SU-DHL-6 (cell line): ENCODE measurements around the gene BRD1.

Source experiments
- H2AFZ ChIP-seq: fragments of 200-600 bp; sonication (generic); 2 replicates; pipeline ENCODE4 v1.6.1; 2014; ENCODE audit warnings: low read depth, mild to moderate bottlenecking, moderate library complexity, mixed read lengths, antibody characterized with exemption, low read length; ENCODE audit not compliant: severe bottlenecking
- H3F3A ChIP-seq: fragments of 200-600 bp; shearing (Covaris generic); 2 replicates; pipeline ENCODE4 v1.6.0; 2016; ENCODE audit warnings: antibody characterized with exemption, mild to moderate bottlenecking; ENCODE audit not compliant: insufficient read depth
- H3K27ac ChIP-seq: fragments of 200-600 bp; sonication (generic); 2 replicates; pipeline ENCODE4 v1.5.1; 2016; ENCODE audit warnings: low read depth, mild to moderate bottlenecking, low read length, moderate library complexity, mixed read lengths
- H3K27me3 ChIP-seq: fragments of 200-600 bp; sonication (generic), shearing (Covaris generic); 2 replicates; pipeline ENCODE4 v1.6.0; 2014; ENCODE audit warnings: mild to moderate bottlenecking, low read length
- H3K36me3 ChIP-seq: fragments of 200-600 bp; sonication (generic); 2 replicates; pipeline ENCODE4 v1.6.1; 2014; ENCODE audit warnings: mild to moderate bottlenecking, low read length, mixed read lengths
- H3K4me2 ChIP-seq: fragments of 300-600, 200-600 bp; shearing (Covaris generic), sonication (generic); 2 replicates; pipeline ENCODE4 v1.6.0; 2014; ENCODE audit warnings: low read length, low read depth, mild to moderate bottlenecking; ENCODE audit not compliant: poor library complexity, severe bottlenecking
- H3K4me3 ChIP-seq: fragments of 200-600 bp; sonication (generic); 2 replicates; pipeline ENCODE4 v1.5.1; 2014; ENCODE audit warnings: antibody characterized with exemption, low read length, mild to moderate bottlenecking, mixed read lengths; ENCODE audit not compliant: insufficient read depth, poor library complexity, severe bottlenecking
- H3K79me2 ChIP-seq: fragments of 200-600 bp; sonication (generic); 2 replicates; pipeline ENCODE4 v1.6.1; 2014; ENCODE audit warnings: mild to moderate bottlenecking, low read length, moderate library complexity; ENCODE audit not compliant: insufficient read depth
- H3K9ac ChIP-seq: fragments of 200-600 bp; sonication (generic); 2 replicates; pipeline ENCODE4 v1.7.0; 2014; ENCODE audit warnings: mild to moderate bottlenecking, low read length
- H3K9me2 ChIP-seq: fragments of 200-600 bp; sonication (generic); replicated peaks from 2 replicates; pipeline ENCODE4 v1.6.1; 2014; ENCODE audit warnings: low read length; ENCODE audit not compliant: insufficient read depth
- H3K9me3 ChIP-seq: fragments of 200-600 bp; sonication (generic); 2 replicates; pipeline ENCODE4 v1.6.1; 2014; ENCODE audit warnings: low read length, mixed read lengths; ENCODE audit not compliant: insufficient read depth
- H4K20me1 ChIP-seq: fragments of 200-600 bp; sonication (generic); 2 replicates; pipeline ENCODE4 v1.6.1; 2014; ENCODE audit warnings: low read depth, mild to moderate bottlenecking, antibody characterized with exemption, low read length, moderate library complexity, mixed read lengths
- CTCF ChIP-seq: fragments of 200-600 bp; sonication (generic); IDR thresholded peaks from one replicate; pipeline ENCODE4 v1.5.1; 2017; ENCODE audit warnings: antibody characterized with exemption, mild to moderate bottlenecking, low read length, moderate library complexity; ENCODE audit not compliant: insufficient read depth, poor library complexity, severe bottlenecking
- EZH2phosphoT487 ChIP-seq: fragments of 200-600 bp; sonication (generic), shearing (Covaris generic); conservative IDR thresholded peaks from 2 replicates; pipeline ENCODE4 v1.6.1; 2018; ENCODE audit warnings: mild to moderate bottlenecking, antibody characterized with exemption, low read length, moderate library complexity, mixed read lengths

The BRD1 gene

GRCh38 chr22:49739138-49739537 lies 88.5 kb downstream of the BRD1 start:
- Histone ChIP-seq H3K9ac (no peak overlapping the region), H3K27me3 (no peaks in the 10 kb centered on the region)

GRCh38 chr22:49738566-49738965 lies 89.1 kb downstream of the BRD1 start:
- H3K27ac ChIP-seq: no peak overlapping the region
- no peak overlapping the region for H2AFZ ChIP-seq
- TF ChIP-seq CTCF (no peak), EZH2phosphoT487 (no peak)
- no peaks in the 10 kb centered on the region for H3K79me2 ChIP-seq
- H3K4me3 ChIP-seq: no peak overlapping the region
- H3K27me3 ChIP-seq: no peaks in the 10 kb centered on the region
- no peaks in the 10 kb centered on the region for H3F3A ChIP-seq
- H3K9ac ChIP-seq: no peak overlapping the region
- peaks cover 21% of the 10 kb centered on the region; the same call in 1 of the 2 replicates for H3K9me3 ChIP-seq
- H4K20me1 ChIP-seq: no peaks in the 10 kb centered on the region
- H3K9me2 ChIP-seq: no peaks in the 10 kb centered on the region
- no peaks in the 10 kb centered on the region for H3K36me3 ChIP-seq
- H3K4me2 ChIP-seq: no peak overlapping the region

More at GRCh38 chr22:49739138-49739537, 88.5 kb downstream of the BRD1 start:
- Histone ChIP-seq H3K36me3 (no peaks in the 10 kb centered on the region), H3K4me2 (no peak overlapping the region), H3K27ac (no peak overlapping the region), H3K9me2 (no peaks in the 10 kb centered on the region), H2AFZ (no peak overlapping the region), H3F3A (no peaks in the 10 kb centered on the region), H4K20me1 (no peaks in the 10 kb centered on the region), H3K4me3 (no peak overlapping the region), H3K79me2 (no peaks in the 10 kb centered on the region), H3K9me3 (peaks cover 21% of the 10 kb centered on the region; the same call in 1 of the 2 replicates)
- no peak for TF ChIP-seq EZH2phosphoT487
- TF ChIP-seq CTCF: no peak

GRCh38 chr22:49738006-49738405 lies 89.7 kb downstream of the BRD1 start:
- no peaks in the 10 kb centered on the region for H3K27me3 ChIP-seq
- no peaks in the 10 kb centered on the region for H3K79me2 ChIP-seq
- H3K4me3 ChIP-seq: no peak overlapping the region
- no peak overlapping the region for H3K4me2 ChIP-seq
- H3K27ac ChIP-seq: no peak overlapping the region
- no peak for TF ChIP-seq EZH2phosphoT487
- no peak for TF ChIP-seq CTCF
- no peaks in the 10 kb centered on the region for H3F3A ChIP-seq
- no peaks in the 10 kb centered on the region for H4K20me1 ChIP-seq
- no peak overlapping the region for H2AFZ ChIP-seq
- H3K9ac ChIP-seq: no peak overlapping the region
- no peaks in the 10 kb centered on the region for H3K36me3 ChIP-seq
- H3K9me2 ChIP-seq: no peaks in the 10 kb centered on the region
- peaks cover 21% of the 10 kb centered on the region; the same call in 1 of the 2 replicates for H3K9me3 ChIP-seq
